Body of pancreas (tissue), 4 donors: Measurements from ENCODE around the gene SRPK1.

Experiments
- CTCF ChIP-seq, 7 experiments: fragments of 450-650 bp in 4 of 7; fragments of 200-600 bp in 3 of 7; sonication (generic) in 3 of 7; IDR thresholded peaks; one replicate each; pipeline ENCODE4 v1.5.1; 2016 to 2019; ENCODE audit warnings: antibody characterized with exemption in 7 of 7
- POLR2A ChIP-seq, 3 donors: fragments of 450-650 bp; IDR thresholded peaks; one replicate each; pipeline ENCODE4 v1.6.1; 2016; ENCODE audit warnings: antibody characterized with exemption in 3 of 3, mild to moderate bottlenecking in 2 of 3

GRCh38 chr6:35942355-35942754 is 21.5 kb upstream of the SRPK1 start:
- TF ChIP-seq CTCF (IDR thresholded peaks at IDR 0.05) = no peak
- TF ChIP-seq POLR2A (IDR thresholded peaks at IDR 0.05) = no peak
